MCF 10A (cell line): ENCODE data around the gene ING3. TPM values are rescaled to one million over a fixed set of nuclear protein-coding genes. Genes with fewer than 3 reads are reported as not detected.

ENCODE experiments used
- BruUV-seq: library from RNA; stranded (reverse); fragments of 400-500 nt; replicated peaks from 2 replicates; lab custom pipeline; 2021; lab: Mats Ljungman, UMichigan
- CTCF ChIA-PET: fragments of 300-600 bp; sonication (Branson Sonifier 250); formaldehyde crosslinking; extraction: SDS; loops from one replicate; lab custom pipeline; 2021; ENCODE audit warnings: antibody characterized with exemption, inconsistent platforms; lab: Yijun Ruan, JAX
- POLR2A ChIA-PET: fragments of 300-600, 350-650 bp; sonication (Branson Sonifier 250); formaldehyde crosslinking; extraction: SDS; loops from one replicate; lab custom pipeline; 2020; ENCODE audit warnings: antibody characterized with exemption, inconsistent platforms; lab: Yijun Ruan, JAX
- DNase-seq: peaks from one replicate; pipeline ENCODE4 v3.0.0-alpha.2; 2018; ENCODE audit not compliant: unreplicated experiment
- H3K27ac Mint-ChIP-seq: one replicate; pipeline ENCODE4 v1.8.0; 2022; ENCODE audit warnings: mild to moderate bottlenecking, low read depth, mixed read lengths; ENCODE audit not compliant: unreplicated experiment
- H3K27me3 Mint-ChIP-seq: one replicate; pipeline ENCODE4 v1.8.0; 2022; ENCODE audit warnings: mixed read lengths; ENCODE audit not compliant: insufficient read depth, unreplicated experiment
- H3K36me3 Mint-ChIP-seq: one replicate; pipeline ENCODE4 v1.8.0; 2022; ENCODE audit warnings: mild to moderate bottlenecking, moderate library complexity, mixed read lengths; ENCODE audit not compliant: insufficient read depth, unreplicated experiment
- H3K4me1 Mint-ChIP-seq: one replicate; pipeline ENCODE4 v1.8.0; 2022; ENCODE audit warnings: mixed read lengths; ENCODE audit not compliant: insufficient read depth, unreplicated experiment
- H3K4me3 Mint-ChIP-seq: one replicate; pipeline ENCODE4 v1.8.0; 2022; ENCODE audit warnings: mild to moderate bottlenecking, moderate library complexity, mixed read lengths; ENCODE audit not compliant: unreplicated experiment
- H3K9me3 Mint-ChIP-seq: one replicate; pipeline ENCODE4 v1.8.0; 2022; ENCODE audit warnings: mixed read lengths; ENCODE audit not compliant: unreplicated experiment
- intact Hi-C: fragments of 100-400 bp; cut with micrococcal nuclease; formaldehyde crosslinking; loops from 2 replicates; pipeline ENCODE4 v1.14.1; 2022
- total RNA-seq: library from RNA; stranded (reverse); gene quantifications from 2 replicates; pipeline ENCODE4 v1.2.3, GENCODE V29; 2022
- TF ChIP-seq, protein P1 (sequence below): fragments of 200-600 bp; IDR thresholded peaks from one replicate; pipeline ENCODE4 v1.8.0; 2022; ENCODE audit warnings: antibody characterized with exemption, mild to moderate bottlenecking; ENCODE audit not compliant: unreplicated experiment

The ING3 gene
- total RNA-seq, 1 experiment from 2014 or later: 18.9 TPM

DNA sequence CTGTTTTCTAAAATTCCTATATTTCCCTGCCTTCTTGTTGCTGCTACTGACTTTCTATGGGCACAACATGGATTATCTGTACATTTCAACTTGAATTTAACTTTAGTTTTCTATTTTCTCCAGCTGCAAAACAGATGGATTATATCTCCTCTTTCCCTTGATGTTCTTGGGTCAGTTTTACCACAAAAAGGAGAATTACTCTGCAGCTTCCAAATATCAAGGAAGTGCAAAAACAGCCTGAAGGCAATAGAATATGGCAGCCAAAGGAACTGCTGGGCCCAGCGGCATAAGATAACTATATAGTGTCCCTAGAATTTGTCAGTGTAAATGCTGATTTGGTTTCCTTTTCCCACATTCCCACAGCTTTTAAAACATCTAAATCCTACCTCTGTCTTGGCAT is 67.0 kb downstream of the ING3 start:
- H3K4me1 Mint-ChIP-seq: peaks cover 10% of the 10 kb centered on the region
- CTCF ChIA-PET: interaction anchor here (1.1 kb wide), 1 partner anchor 30 kb away, joined by 8 read pairs; no protein-coding TSS in a partner anchor
- no peaks in the 10 kb centered on the region for H3K9me3 Mint-ChIP-seq
- no TSS peak for BruUV-seq
- H3K27me3 Mint-ChIP-seq: no peaks in the 10 kb centered on the region
- no peak overlapping the region for H3K27ac Mint-ChIP-seq
- TF ChIP-seq, protein P1, sequence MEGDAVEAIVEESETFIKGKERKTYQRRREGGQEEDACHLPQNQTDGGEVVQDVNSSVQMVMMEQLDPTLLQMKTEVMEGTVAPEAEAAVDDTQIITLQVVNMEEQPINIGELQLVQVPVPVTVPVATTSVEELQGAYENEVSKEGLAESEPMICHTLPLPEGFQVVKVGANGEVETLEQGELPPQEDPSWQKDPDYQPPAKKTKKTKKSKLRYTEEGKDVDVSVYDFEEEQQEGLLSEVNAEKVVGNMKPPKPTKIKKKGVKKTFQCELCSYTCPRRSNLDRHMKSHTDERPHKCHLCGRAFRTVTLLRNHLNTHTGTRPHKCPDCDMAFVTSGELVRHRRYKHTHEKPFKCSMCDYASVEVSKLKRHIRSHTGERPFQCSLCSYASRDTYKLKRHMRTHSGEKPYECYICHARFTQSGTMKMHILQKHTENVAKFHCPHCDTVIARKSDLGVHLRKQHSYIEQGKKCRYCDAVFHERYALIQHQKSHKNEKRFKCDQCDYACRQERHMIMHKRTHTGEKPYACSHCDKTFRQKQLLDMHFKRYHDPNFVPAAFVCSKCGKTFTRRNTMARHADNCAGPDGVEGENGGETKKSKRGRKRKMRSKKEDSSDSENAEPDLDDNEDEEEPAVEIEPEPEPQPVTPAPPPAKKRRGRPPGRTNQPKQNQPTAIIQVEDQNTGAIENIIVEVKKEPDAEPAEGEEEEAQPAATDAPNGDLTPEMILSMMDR: no peak
- POLR2A ChIA-PET: no interaction called here
- intact Hi-C loops: no loop called here
- no peak for DNase-seq
- H3K36me3 Mint-ChIP-seq: no peaks in the 10 kb centered on the region
- H3K4me3 Mint-ChIP-seq: no peak overlapping the region

DNA sequence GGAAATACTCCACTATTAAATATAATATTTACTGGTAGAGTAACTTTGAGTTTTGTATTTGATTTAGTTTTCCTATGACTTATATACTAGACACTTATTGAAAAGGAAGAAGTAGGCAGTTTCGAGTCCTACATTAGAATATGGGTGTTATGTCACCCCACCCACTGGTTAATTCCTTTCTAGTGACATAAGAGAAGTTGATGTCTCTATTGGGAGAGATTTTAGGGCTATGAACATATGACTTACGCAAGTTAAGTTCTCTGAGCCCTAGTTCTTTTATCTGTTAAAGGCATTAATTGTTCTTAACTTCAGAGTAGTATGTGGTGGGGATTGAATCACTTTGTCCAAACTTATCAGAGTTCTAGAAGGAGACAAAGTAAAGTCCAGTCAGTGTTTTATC is 68.4 kb downstream of the ING3 start:
- intact Hi-C loops: no loop called here

DNA sequence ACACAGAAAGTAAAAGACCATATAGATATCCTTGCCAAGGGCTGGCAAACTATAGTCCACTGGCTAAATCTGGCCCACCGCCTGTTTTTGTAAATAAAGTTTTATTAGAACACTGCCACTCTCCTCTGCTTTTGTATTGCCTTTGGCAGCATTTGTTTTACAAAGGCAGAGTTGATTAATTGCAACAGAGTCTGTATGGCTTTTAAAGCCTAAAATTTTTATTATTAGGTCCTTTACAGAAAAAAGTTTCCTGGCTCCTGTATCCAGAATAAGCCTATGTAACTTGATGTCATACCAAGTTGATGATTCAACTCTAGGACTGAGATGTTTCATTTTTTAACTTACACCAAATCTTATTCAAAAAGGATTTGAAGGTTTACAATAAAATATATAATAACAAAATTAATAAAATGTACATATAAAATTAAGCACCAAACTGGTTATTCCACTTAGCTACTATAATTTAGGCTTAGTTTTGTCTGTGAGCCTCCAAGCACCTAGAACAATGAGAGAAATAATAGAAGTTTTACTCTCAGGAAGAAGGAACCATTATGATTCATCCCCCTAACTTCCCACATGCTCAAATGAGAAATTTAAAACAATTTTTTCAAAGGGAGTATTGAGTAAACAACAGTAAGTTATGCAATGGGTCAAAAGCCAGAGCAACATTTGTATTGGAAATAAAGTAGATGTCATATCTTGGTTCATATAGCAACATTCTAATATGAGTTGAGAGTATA is 69.8 kb downstream of the ING3 start:
- H3K9me3 Mint-ChIP-seq: no peaks in the 10 kb centered on the region

More for the DNA sequence above, 68.4 kb downstream of the ING3 start:
- no TSS peak for BruUV-seq
- H3K4me1 Mint-ChIP-seq: peaks cover 10% of the 10 kb centered on the region
- H3K4me3 Mint-ChIP-seq: no peak overlapping the region
- POLR2A ChIA-PET: no interaction called here
- H3K27ac Mint-ChIP-seq: no peak overlapping the region
- no peaks in the 10 kb centered on the region for H3K9me3 Mint-ChIP-seq
- CTCF ChIA-PET: no interaction called here
- peak; percentile 15 for DNase-seq
- H3K27me3 Mint-ChIP-seq: peaks cover 12% of the 10 kb centered on the region
- TF ChIP-seq, protein P1: no peak
- H3K36me3 Mint-ChIP-seq: no peaks in the 10 kb centered on the region

More for the DNA sequence above, 69.8 kb downstream of the ING3 start:
- BruUV-seq: no TSS peak
- DNase-seq: peak; percentile 67
- H3K27ac Mint-ChIP-seq: no peak overlapping the region
- H3K4me1 Mint-ChIP-seq: peaks cover 10% of the 10 kb centered on the region
- intact Hi-C loops: no loop called here
- ChIA-PET CTCF (no interaction called here), POLR2A (interaction anchor here (1.0 kb wide), 1 partner anchor 11 kb away, joined by 4 read pairs; no protein-coding TSS in a partner anchor)
- H3K36me3 Mint-ChIP-seq: no peaks in the 10 kb centered on the region
- no peak overlapping the region for H3K4me3 Mint-ChIP-seq
- TF ChIP-seq, protein P1: no peak
- H3K27me3 Mint-ChIP-seq: peaks cover 26% of the 10 kb centered on the region
